Left lung (tissue), 10 donors: ENCODE data around the gene TRPM3. TPM values are rescaled to one million over a fixed set of nuclear protein-coding genes. Genes with fewer than 3 reads are reported as not detected.

Experiments used
- ATAC-seq: fragments of 200-7000 bp; cut with Tn5 transposase; one replicate; pipeline ENCODE4 v1.9.1; 2020; ENCODE audit warnings: moderate library complexity
- DNase-seq, 4 donors: peaks; one replicate each; pipeline ENCODE4 v3.0.0-alpha.2; 2013 to 2020
- H3K27ac ChIP-seq, 2 donors: fragments of 200-600 bp; sonication (generic) in 1 of 2; one replicate each; pipeline versions ENCODE4 v1.5.0 to v1.8.0; 2020 to 2021
- H3K27me3 ChIP-seq, 2 donors: fragments of 200-600 bp; sonication (generic) in 1 of 2; one replicate each; pipeline versions ENCODE4 v1.5.0 to v1.8.0; 2020 to 2021
- H3K36me3 ChIP-seq, 2 donors: fragments of 200-600 bp; sonication (generic) in 1 of 2; one replicate each; pipeline versions ENCODE4 v1.5.0 to v1.8.0; 2020 to 2021
- H3K4me1 ChIP-seq, 2 donors: fragments of 200-600 bp; one replicate each; pipeline ENCODE4 v1.8.0; 2021
- H3K4me3 ChIP-seq, 2 donors: fragments of 200-600 bp; sonication (generic) in 1 of 2; one replicate each; pipeline versions ENCODE4 v1.5.0 to v1.8.0; 2020 to 2021; ENCODE audit warnings: mild to moderate bottlenecking in 1 of 2
- H3K9me3 ChIP-seq, 2 donors: fragments of 200-600 bp; sonication (generic) in 1 of 2; one replicate each; pipeline versions ENCODE4 v1.5.0 to v1.8.0; 2020 to 2021
- intact Hi-C, 2 donors: fragments of 100-400 bp; cut with DNase I; formaldehyde crosslinking; loops; one replicate each; pipeline versions ENCODE4 v1.11.2 to v1.14.2; 2022
- polyA plus RNA-seq, 6 donors: library from polyadenylated mRNA; unstranded; fragments of 120-200 nt; gene quantifications; one replicate each; pipeline ENCODE4 v1.2.1, GENCODE V29; 2013; ENCODE audit not compliant: insufficient read length in 6 of 6
- total RNA-seq, 2 donors: library from RNA; stranded (reverse); fragmentation: NEBNext Ultra II Directional; extraction: Animal tissue kit (Norgen Biotek cat#: 25700); gene quantifications; one replicate each; pipeline ENCODE4 v1.2.1, GENCODE V29; 2021
- TF ChIP-seq, protein P1 (sequence below), 2 donors: fragments of 200-600 bp; sonication (generic) in 1 of 2; IDR thresholded peaks; one replicate each; pipeline versions ENCODE4 v1.5.0 to v1.8.0; 2021; ENCODE audit warnings: antibody characterized with exemption in 2 of 2
- donor health status: DM: no; HTN: yes; CAD: no.
- donor health status: DM: no; HTN: no; CAD: no.

The TRPM3 gene
- total and polyA plus RNA-seq, 8 donors: 0.17 to 2.1 (median 1.2) TPM

DNA sequence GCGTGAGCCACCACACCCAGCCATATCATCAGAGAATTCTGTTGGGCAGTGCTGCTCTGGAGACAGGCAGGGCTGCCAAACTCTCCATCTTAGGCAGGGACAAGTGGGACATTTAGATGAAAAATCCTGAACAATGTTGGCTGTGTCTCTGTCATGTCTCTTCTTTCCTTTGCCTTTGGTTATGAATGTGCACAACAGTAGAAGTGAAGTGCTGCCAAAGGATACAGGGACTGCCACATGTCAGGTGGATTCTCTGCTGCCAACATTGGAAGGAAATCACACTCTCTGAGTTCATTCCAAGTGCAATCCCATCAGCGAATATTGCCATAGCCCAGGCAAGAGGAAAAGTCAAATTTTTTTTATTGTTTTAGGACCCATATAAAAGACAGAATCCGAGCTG lies 348.8 kb downstream of the TRPM3 start:
- Histone ChIP-seq H3K27ac (no peak overlapping the region), H3K36me3 (no peaks in the 10 kb centered on the region), H3K4me1 (no peaks in the 10 kb centered on the region), H3K27me3 (no peaks in the 10 kb centered on the region), H3K9me3 (no peaks in the 10 kb centered on the region), H3K4me3 (no peak overlapping the region)
- ATAC-seq (no peak), DNase-seq (no peak)
- intact Hi-C loops: no loop called here
- TF ChIP-seq, protein P1, sequence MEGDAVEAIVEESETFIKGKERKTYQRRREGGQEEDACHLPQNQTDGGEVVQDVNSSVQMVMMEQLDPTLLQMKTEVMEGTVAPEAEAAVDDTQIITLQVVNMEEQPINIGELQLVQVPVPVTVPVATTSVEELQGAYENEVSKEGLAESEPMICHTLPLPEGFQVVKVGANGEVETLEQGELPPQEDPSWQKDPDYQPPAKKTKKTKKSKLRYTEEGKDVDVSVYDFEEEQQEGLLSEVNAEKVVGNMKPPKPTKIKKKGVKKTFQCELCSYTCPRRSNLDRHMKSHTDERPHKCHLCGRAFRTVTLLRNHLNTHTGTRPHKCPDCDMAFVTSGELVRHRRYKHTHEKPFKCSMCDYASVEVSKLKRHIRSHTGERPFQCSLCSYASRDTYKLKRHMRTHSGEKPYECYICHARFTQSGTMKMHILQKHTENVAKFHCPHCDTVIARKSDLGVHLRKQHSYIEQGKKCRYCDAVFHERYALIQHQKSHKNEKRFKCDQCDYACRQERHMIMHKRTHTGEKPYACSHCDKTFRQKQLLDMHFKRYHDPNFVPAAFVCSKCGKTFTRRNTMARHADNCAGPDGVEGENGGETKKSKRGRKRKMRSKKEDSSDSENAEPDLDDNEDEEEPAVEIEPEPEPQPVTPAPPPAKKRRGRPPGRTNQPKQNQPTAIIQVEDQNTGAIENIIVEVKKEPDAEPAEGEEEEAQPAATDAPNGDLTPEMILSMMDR (IDR thresholded peaks at IDR 0.05): no peak

DNA sequence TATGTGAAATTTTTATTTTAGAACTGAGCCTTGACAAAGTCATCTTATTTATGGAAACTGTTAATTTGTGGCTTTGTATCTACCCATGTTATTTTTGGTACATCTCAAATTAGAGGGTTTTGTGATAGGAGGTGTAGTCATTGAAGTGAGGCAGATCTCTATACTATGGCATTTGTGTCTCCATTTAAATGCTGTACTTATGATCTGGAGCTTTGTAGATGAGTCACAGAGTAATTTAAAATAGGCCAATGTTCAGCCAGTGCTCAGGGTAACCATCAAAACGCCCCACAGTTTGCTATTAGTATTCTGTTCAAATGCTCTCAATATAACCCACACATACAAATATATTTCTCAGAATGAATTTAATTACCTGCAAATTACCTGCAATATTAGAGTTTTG lies 355.5 kb downstream of the TRPM3 start:
- intact Hi-C loops: no loop called here
- no peaks in the 10 kb centered on the region for H3K36me3 ChIP-seq
- H3K27me3 ChIP-seq: no peaks in the 10 kb centered on the region
- H3K4me3 ChIP-seq: no peak overlapping the region
- no peak for DNase-seq
- H3K9me3 ChIP-seq: no peaks in the 10 kb centered on the region
- no peak for ATAC-seq
- H3K4me1 ChIP-seq: no peaks in the 10 kb centered on the region
- no peak overlapping the region for H3K27ac ChIP-seq
- TF ChIP-seq, protein P1 (IDR thresholded peaks at IDR 0.05): no peak

DNA sequence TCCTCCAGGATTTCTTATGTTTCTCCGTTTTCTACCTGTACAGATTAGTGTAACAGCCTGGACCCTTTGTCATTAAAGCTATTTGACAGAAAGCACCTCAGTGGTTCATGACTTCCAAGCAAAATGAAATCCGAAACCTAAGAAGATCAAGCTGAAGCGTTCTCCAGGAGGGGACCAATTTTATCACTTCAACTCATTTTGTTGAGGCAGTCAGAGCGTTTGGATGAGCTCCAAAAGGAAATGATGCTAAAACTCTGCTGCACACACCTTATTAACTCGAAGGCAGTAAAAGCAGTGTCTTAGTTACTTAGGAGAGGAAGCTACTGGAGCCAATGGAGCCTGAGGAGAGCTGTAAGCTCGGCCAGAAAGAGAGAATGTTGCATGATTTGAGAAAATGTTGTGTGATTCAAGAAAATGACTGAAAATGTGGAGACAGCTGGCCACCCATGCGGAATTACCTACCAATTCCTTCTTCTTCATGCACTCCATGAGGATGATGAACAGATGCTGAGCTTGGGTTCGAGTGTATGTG lies 360.2 kb downstream of the TRPM3 start:
- H3K9me3 ChIP-seq: peaks cover 0 to 3% of the 10 kb centered on the region in 2 donors
- no peak for DNase-seq
- TF ChIP-seq, protein P1 (IDR thresholded peaks at IDR 0.05): no peak

DNA sequence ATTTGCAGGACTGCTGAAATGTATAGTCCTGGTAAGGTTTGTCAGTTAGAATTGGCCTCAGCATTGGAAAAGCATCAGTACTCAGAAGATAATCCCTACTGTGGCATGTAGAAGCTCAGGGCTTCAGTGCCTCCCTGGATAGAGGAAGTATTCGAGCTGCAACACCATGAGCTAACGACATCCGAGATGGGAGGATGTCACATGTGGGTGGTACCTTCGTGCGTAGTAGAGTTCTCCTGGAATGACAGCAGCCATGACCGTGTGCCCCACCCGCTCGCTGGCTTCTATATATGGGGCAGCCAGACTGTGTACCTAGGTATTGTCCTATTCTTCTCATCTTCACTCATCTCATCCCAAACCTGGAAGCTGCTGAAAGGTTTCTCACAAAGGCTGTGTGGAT lies 361.2 kb downstream of the TRPM3 start:
- Histone ChIP-seq H3K27me3 (no peaks in the 10 kb centered on the region), H3K9me3 (peaks cover 0 to 3% of the 10 kb centered on the region in 2 donors), H3K36me3 (no peaks in the 10 kb centered on the region), H3K4me3 (no peak overlapping the region), H3K4me1 (no peaks in the 10 kb centered on the region), H3K27ac (no peak overlapping the region)
- ATAC-seq (no peak), DNase-seq (no peak)
- TF ChIP-seq, protein P1 (IDR thresholded peaks at IDR 0.05): no peak
- intact Hi-C loops: no loop called here

More for the DNA sequence above, 360.2 kb downstream of the TRPM3 start:
- no peaks in the 10 kb centered on the region for H3K36me3 ChIP-seq
- no peaks in the 10 kb centered on the region for H3K4me1 ChIP-seq
- no peak for ATAC-seq
- H3K4me3 ChIP-seq: no peak overlapping the region
- no peak overlapping the region for H3K27ac ChIP-seq
- H3K27me3 ChIP-seq: no peaks in the 10 kb centered on the region
- intact Hi-C loops: no loop called here

DNA sequence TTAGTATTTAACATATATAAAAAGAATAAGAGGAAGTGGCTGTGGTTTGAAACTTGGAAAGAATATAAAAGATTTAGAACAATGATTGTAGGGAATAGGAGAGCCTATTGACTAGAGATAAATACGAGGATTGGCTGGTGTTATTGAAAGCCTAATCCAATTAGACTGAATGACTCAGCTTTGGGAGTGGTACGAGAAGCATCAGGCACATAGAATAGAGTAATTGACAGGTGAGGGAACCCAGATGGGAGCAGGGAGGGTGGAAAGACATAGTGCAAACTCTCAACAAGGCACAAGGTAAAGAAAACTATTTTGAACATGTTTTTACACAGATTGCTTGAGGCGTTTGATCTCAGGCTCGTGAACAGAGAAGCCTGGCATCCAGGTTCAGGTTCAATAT lies 368.1 kb downstream of the TRPM3 start:
- TF ChIP-seq, protein P1 (IDR thresholded peaks at IDR 0.05): no peak
- intact Hi-C loops: no loop called here
- peaks cover 0 to 3% of the 10 kb centered on the region in 2 donors for H3K9me3 ChIP-seq
- no peak overlapping the region for H3K27ac ChIP-seq
- H3K4me1 ChIP-seq: no peaks in the 10 kb centered on the region
- H3K4me3 ChIP-seq: no peak overlapping the region
- ATAC-seq (no peak), DNase-seq (no peak)
- no peaks in the 10 kb centered on the region for H3K36me3 ChIP-seq
- no peaks in the 10 kb centered on the region for H3K27me3 ChIP-seq
